ENCODE results near the gene SH3D19. TPM values are rescaled to one million over a fixed set of nuclear protein-coding genes. Genes with fewer than 3 reads are reported as not detected.

SH3D19 gene
- polyA plus RNA-seq, 3 donors, result not detected

GRCh38 chr4:151092488-151092887 lies 232.9 kb downstream of the SH3D19 start:
- intact Hi-C loops (cut with micrococcal nuclease), result loop anchor here (10.0 kb wide), 2 partner anchors 672 to 1692 kb away; partner anchors contain the start of gene GATB (in 1 of the 2)
- Mint-ChIP-seq H3K27ac (no peak overlapping the region), H3K9me3 (peaks cover 0 to 4% (median 0%) of the 10 kb centered on the region in 7 donors)

GRCh38 chr4:151091047-151091446 lies 234.4 kb downstream of the SH3D19 start:
- Mint-ChIP-seq H3K4me1 (no peaks in the 10 kb centered on the region), H3K27me3 (ENCODE audit: low read depth in 3 of 3) (peaks cover 2 to 5% (median 2%) of the 10 kb centered on the region in 3 donors), H3K36me3 (no peaks in the 10 kb centered on the region), H3K4me3 (no peak overlapping the region), H3K27ac (no peak overlapping the region), H3K9me3 (peaks cover 0 to 4% (median 0%) of the 10 kb centered on the region in 7 donors)
- Histone ChIP-seq H3K9me3 (replicated peaks in 1 of 2; ENCODE audit: control insufficient read depth in 1 of 2, insufficient read depth in 1 of 2, low read length in 2 of 2) (no peaks in the 10 kb centered on the region), H3K4me2 (replicated peaks; ENCODE audit: extremely low read depth, low read length, poor library complexity, severe bottlenecking) (no peak overlapping the region), H4K20me1 (ENCODE audit: insufficient read depth, low read length) (no peaks in the 10 kb centered on the region), H3K9ac (ENCODE audit: insufficient read depth, low read length, poor library complexity, severe bottlenecking) (no peak overlapping the region), H3K79me2 (ENCODE audit: insufficient read depth, low read length) (no peaks in the 10 kb centered on the region), H3K4me3 (replicated peaks in 1 of 3; ENCODE audit: low read depth in 2 of 3, low read length in 3 of 3) (no peak overlapping the region), H3K4me1 (ENCODE audit: control insufficient read depth in 1 of 2, insufficient read depth in 2 of 2, low read length in 2 of 2) (no peaks in the 10 kb centered on the region), H3K27ac (ENCODE audit: low read depth in 1 of 2, low read length in 2 of 2) (no peak overlapping the region), H3K36me3 (replicated peaks in 1 of 2; ENCODE audit: control insufficient read depth in 1 of 2, insufficient read depth in 2 of 2, low read length in 2 of 2) (no peaks in the 10 kb centered on the region), H2AFZ (ENCODE audit: insufficient read depth, low read depth, low read length, poor library complexity, severe bottlenecking) (no peak overlapping the region), H3K27me3 (ENCODE audit: control insufficient read depth in 2 of 2, insufficient read depth in 2 of 2, low read length in 2 of 2) (no peaks in the 10 kb centered on the region)
- WGBS (ENCODE audit: insufficient coverage), result no CpG with 5 or more reads among the region's 2 CpGs
- TF ChIP-seq CTCF (IDR thresholded peaks at IDR 0.05), result no peak
- no peak for DNase-seq
- intact Hi-C loops (cut with micrococcal nuclease), result loop anchor here (10.0 kb wide), 2 partner anchors 674 to 1694 kb away; partner anchors contain the start of gene GATB (in 1 of the 2)

More at GRCh38 chr4:151092488-151092887, 232.9 kb downstream of the SH3D19 start:
- H3K4me1 Mint-ChIP-seq, result no peaks in the 10 kb centered on the region
- Histone ChIP-seq H3K27ac (ENCODE audit: low read depth in 1 of 2, low read length in 2 of 2) (no peak overlapping the region), H3K4me2 (replicated peaks; ENCODE audit: extremely low read depth, low read length, poor library complexity, severe bottlenecking) (no peak overlapping the region), H3K79me2 (ENCODE audit: insufficient read depth, low read length) (no peaks in the 10 kb centered on the region), H2AFZ (ENCODE audit: insufficient read depth, low read depth, low read length, poor library complexity, severe bottlenecking) (no peak overlapping the region), H3K9me3 (replicated peaks in 1 of 2; ENCODE audit: control insufficient read depth in 1 of 2, insufficient read depth in 1 of 2, low read length in 2 of 2) (no peaks in the 10 kb centered on the region), H4K20me1 (ENCODE audit: insufficient read depth, low read length) (no peaks in the 10 kb centered on the region), H3K36me3 (replicated peaks in 1 of 2; ENCODE audit: control insufficient read depth in 1 of 2, insufficient read depth in 2 of 2, low read length in 2 of 2) (no peaks in the 10 kb centered on the region), H3K9ac (ENCODE audit: insufficient read depth, low read length, poor library complexity, severe bottlenecking) (no peak overlapping the region), H3K27me3 (ENCODE audit: control insufficient read depth in 2 of 2, insufficient read depth in 2 of 2, low read length in 2 of 2) (no peaks in the 10 kb centered on the region), H3K4me1 (ENCODE audit: control insufficient read depth in 1 of 2, insufficient read depth in 2 of 2, low read length in 2 of 2) (no peaks in the 10 kb centered on the region), H3K4me3 (replicated peaks in 1 of 3; ENCODE audit: low read depth in 2 of 3, low read length in 3 of 3) (no peak overlapping the region)
- no CpG with 5 or more reads among the region's 3 CpGs for WGBS (ENCODE audit: insufficient coverage)
- peaks cover 0 to 5% (median 2%) of the 10 kb centered on the region in 3 donors for H3K27me3 Mint-ChIP-seq (ENCODE audit: low read depth in 3 of 3)
- no peak for TF ChIP-seq CTCF (IDR thresholded peaks at IDR 0.05)
- H3K4me3 Mint-ChIP-seq, result no peak overlapping the region
- H3K36me3 Mint-ChIP-seq, result no peaks in the 10 kb centered on the region
- DNase-seq, result no peak

Measured in CD14-positive monocyte (primary cell).